ENCODE results near the gene CRACR2B.

Gene CRACR2B

DNA sequence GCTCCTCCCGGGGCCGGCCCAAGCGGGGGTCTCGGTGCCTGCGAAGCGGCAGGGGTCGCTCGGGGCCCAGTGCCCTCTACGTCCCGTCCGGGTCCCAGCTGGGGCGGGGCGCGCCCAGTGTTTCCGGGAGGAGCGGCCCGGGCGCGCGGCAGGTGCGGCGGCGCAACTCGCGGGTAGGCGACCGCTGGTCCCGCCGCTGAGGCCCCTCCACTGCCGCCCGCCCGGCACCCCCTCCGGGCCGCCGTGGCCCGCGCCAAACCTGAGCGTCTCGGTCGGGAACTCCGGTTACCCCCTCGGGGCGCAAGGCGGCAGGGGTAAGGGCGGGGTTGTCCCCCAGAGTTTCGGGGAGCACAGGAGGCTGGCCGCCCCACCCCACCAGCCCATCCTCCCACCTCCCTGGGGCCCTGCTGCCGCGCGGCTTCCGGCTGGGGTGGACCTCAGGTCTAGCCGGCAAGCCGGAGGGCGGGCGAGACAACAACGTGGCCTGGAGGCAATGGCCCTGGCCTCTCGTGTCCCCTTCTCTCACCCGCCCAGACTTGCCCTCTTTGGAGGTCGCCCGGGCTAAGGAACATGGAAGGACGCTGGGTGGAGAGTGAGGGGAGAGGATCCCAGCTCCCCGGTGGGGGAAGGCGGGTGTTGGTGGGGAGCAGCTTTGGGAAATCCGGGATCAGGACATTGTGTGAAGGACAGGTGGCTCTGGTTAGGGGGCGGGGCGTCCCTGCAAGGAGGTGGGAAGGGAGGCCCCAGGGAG lies 398 bp upstream of the CRACR2B start:
- no peak for DNase-seq (ENCODE audit: low spot score)

DNA sequence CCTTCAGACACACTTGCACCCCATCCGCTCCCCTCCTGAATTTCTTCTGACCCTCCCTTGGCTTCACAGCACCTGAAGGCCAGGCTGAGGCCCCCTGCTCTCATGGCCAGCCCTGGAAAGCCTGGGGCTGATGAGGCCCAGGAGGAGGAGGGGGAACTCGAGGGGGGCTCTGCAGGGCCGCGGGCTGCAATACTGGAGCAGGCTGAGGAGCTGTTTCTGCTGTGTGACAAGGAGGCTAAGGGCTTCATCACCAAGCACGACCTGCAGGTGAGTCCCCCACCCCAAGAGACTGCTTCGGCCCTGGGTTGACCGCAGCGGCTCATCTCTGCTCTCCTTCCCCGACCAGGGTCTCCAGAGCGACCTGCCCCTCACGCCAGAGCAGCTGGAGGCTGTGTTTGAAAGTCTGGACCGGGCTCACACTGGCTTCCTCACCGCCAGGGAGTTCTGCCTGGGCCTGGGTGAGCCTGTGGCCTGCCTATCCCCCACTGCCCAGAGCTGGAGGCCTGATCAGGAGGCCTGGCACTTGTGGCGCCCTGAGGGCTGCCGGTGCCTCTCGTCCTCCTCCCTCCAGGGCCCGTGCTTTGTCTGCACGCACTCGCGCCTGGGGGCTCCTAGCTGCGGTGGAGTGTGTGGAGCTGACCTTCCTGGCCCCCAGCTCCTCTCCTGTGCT lies 922 bp downstream of the CRACR2B start:
- no peak for DNase-seq (ENCODE audit: low spot score)

DNA sequence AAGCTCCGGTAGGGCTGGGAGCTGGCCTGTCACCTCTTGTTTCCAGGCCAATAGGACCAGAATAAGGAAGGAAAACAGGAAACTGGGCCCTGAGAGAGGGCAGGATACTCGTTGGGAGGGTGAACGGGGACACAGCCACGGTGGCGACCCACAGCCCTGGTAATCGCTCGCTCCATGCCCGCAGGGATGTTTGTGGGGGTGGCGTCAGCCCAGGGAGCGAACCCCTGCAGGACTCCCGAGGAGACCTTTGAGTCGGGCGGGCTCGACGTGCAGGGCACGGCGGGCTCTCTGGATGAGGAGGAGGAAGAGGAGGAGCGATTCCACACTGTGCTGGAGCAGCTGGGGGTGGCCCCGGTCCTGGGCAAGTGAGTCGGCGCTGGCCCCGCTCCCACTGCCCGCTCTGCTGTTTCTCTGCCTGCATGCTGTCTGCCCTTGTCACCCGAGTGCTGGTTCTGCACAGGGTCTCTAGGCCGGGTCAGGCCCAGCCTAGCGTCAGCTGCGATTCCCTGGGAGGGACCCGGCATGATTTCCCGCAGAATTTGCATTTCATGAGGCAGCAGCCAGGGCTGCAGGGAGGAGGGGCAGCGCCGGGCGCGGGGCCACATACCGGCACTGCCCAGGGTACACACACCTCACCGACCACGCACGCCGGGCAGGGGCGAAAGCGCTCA lies 1.6 kb downstream of the CRACR2B start:
- no peak for DNase-seq (ENCODE audit: low spot score)

DNA sequence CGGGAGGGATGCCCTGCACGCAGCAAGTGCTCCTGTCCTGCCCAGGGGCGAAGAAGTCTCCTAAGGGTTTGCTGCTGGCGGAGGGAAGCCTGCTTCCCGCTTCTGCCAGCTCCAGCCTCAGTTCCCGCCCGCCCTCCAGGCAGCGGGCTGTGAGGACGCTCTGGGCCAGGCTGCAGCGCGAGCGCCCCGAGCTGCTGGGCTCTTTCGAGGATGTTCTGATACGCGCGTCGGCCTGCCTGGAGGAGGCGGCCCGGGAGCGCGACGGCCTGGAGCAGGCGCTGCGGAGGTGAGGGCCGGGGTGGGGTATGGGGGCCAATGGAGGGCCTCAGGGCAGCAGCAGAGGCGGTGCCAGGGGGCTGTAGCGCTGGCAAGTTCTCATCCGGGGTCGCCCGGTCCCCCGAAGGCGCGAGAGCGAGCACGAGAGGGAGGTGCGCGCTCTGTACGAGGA lies 2.2 kb downstream of the CRACR2B start:
- no peak for DNase-seq (ENCODE audit: low spot score)

DNA sequence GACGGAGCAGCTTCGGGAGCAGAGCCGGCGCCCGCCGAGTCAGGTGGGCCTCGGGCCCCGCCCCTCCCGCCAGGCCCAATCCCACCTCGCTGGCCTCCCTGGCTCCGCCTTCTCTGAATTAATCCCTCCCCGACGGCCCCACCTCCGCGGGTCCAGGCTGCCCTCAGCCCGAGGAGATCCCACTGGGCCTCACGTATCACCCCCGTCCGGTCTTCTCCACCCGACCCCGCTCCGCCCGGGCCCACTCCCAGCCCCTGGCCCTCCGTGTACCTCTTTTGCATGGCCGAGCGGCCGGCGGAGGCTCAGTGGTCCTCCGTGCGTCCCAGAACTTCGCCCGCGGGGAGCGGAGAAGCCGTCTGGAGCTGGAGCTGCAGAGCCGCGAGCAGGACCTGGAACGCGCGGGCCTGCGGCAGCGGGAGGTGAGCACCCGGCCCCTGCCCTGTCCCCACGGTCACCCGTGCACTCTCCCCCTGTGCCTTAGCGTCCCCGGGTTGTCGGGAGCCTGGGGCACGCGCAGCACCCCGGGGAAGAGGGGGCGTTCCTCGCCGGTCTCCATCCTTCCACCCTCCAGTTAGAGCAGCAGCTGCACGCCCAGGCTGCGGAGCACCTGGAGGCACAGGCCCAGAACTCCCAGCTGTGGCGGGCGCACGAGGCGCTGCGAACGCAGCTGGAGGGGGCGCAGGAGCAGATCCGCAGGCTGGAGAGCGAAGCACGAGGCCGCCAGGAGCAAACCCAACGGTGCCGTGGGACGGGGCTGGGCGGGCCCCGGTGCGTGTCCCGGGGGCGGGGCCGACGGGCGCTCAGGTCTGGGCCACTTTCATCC lies 2.8 kb downstream of the CRACR2B start:
- peak; percentile 55 for DNase-seq (ENCODE audit: low spot score)

DNA sequence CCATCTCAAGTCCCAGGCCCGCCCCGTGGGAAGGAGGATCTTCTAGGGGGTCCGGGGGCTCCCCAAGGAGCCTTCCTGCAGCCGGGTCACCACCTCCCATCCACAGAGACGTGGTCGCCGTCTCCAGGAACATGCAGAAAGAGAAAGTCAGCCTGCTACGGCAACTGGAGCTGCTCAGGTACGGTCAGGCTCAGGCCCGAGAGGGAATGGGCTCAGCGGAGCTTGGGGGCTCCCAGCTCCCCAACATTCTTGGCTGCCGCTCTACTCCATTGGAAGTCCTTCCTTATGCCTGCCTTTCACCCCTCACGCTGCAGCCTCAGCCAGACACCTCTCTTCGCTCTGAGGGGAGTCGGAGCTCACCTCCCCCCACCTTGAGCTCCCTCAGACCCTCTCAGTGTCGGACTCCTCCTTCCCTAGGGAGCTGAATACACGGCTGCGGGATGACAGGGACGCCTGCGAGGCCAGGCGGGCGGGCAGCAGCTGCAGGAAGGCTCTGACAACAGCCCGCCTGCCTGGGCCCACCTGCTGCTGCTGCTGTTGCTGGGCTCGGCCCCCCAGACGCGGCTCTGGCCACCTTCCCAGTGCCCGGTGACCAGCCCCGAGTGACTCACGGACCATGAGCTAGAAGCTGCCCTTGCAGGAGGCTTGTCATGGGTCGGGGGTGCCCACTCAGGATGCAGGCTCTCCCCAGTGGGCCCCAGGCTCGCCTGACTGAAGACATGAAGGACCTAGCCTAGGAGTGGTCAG lies 3.6 kb downstream of the CRACR2B start:
- DNase-seq (ENCODE audit: low spot score): no peak

DNA sequence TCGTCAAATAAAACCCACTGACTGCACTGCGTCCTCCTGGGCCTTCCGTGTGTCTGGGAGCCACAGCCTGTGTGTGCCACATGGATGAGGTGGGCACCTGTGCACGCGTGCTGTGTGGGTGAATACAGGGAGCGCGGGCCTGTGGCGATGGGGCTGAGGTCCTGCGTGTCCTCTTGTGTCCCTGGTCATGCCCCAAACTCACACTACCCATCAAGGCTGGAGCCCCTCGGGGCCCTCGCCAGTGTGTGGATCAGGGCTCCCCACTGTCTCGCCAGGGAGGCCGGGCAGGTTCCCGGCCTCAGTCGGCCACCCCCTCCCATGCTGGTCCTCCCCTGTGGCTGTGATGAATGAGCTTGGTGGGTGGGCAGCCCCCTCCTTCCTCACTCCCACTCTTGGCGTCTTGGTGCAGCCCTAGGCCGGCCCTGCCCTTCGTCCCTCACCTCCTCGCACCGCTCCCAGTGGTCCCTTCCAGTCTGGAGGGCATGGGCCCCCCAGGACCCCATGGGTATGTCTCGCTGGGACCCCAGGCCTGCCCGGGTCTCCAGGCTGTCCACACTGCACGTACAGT lies 4.3 kb downstream of the CRACR2B start:
- no peak for DNase-seq (ENCODE audit: low spot score)

DNA sequence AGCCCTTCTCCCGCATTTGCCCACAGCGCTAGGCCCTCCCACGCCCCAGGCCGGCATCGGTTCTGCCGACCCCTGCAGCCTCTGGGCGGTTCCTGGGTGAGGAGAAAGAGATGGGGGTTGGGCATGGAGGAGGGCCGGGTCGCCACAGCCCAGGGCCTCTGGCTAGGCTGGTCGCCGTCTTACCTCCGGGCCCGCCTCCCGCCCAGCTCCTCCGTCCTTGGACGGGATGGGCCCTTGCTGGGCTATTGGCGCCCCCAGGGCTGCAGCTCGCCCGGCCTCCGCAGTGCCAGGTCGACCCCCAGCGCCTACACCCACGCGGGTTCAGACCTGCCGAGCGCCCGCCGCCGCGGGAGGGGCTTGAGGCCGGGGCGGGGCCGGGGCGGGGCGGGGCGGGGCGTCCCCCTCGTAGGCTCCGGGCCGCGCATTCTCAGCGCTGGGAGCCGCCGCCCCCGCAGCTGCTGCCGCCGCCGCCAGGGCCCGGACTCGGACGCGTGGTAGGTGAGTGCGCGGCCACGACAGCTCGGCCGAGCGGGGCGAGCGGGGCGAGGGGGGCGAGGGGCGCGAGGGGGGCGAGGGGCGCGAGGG lies 4.9 kb downstream of the CRACR2B start, which contains the start of gene CD151:
CD151 (plus strand) TSS at position 424 of the 585 bp plus-strand sequence. CDS start 3,118 bp downstream, outside the sequence.
- DNase-seq (ENCODE audit: low spot score): peak; percentile 39

DNA sequence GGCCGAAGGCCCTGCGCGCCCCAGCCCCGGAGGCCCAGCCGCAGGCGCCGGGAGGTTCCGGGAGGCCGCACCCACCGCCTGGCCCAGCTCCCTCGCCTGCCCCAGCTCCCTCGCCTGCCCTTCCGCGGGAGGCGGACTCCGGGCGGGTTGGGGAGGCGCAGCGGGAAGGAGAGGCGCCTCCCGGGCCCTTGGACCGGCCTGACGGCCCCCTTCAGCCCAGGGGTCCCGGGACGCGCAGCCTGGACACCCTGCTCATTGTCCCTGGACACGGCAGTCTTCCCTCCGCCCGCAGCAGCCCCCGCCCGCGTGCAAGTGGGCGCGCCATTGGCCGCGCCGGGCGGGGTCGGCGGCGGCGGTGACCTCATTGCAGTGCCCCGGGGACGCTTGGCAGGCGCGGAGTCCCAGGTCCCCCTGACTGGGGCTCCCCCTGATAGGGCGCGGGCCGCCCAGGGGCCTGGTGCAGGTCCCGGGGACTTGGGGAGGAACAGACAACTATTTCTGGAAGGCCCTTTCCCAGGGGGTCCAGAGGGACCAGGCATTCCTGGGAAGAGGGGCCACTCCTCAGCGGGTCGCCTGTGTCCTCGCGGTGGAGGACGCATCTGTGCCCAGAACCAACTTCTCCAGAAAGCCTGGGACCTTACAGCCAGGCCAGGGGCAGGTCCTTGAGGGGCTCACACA lies 5.5 kb downstream of the CRACR2B start:
- DNase-seq (ENCODE audit: low spot score): no peak

DNA sequence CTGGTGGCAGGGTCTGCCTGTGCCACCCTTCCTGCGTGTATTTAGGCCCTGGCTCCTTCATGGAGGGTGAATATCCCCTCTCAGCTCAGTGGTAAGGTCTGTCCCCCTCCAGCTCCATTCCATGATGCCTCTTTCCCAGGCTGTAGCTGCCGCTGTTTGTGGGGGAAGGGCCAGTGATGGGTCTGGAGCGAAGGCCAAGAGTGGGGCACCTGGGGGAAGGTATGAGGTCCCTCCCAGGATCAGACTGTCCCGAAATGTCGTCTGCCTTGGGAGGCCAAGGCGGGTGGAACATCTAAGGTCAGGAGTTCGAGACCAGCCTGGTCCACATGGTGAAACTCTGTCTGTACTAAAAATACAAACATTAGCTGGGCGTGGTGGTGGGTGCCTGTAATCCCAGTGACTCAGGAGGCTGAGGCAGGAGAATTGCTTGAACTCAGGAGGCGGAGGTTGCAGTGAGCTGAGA lies 6.2 kb downstream of the CRACR2B start:
- no peak for DNase-seq (ENCODE audit: low spot score)

DNA sequence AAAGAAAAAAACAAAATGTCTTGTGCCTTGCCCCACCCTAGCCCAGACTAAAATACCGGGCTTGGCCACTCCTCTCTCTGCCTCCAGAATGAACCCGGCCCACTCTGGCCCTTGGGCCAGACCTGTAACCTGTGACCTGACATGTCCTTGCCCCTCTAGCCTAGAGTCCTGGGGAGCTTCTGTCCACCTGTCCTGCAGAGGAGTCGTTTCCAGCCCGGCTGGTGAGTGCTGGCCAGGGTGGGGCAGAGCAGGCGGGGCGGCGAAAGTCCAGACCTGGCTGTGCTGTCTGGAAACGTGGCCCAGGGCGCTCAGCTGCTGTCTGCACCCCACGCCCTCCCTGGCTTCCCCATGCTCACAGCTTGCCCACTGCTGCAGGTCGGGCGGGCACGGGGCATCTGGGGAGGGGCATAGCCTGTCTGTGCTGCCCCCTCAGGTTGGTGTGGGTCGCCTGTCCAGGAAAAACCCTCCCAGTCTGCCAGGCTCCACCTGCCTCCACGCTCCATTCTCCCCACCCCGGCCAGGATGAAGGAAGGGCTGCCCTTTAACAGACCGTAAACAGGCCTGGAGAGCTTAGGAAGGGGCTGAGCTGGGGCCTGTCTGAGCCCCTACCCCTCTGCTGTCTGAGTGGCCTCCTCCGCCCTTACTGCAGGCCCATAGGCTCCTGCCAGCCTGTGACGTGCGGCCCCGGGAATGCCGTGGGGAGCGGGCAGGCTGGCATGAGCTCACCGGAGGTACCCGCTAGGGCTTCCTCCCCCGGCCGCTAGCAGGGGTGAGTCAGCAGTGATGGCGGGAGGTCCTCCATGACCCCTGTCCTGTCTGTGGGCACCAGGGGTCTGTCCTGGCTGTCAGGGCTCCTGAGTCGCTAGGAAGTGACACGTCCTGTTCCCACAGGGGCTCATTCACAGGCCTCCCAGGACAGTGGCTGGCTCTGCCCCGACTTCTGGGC lies 6.9 kb downstream of the CRACR2B start:
- DNase-seq (ENCODE audit: low spot score): no peak

DNA sequence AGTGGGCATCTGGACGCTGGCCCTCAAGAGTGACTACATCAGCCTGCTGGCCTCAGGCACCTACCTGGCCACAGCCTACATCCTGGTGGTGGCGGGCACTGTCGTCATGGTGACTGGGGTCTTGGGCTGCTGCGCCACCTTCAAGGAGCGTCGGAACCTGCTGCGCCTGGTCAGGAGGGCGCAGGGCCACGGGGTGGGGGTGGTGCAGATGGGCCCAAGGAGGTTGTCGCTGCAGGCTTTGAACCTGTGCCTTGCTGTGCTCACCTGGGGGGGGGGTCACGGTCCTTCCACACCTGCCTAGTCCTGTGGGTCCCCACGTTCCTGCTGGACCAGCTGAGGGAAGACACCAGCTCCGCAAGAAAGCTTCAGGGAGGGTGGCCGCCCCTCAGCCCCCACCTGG lies 8.6 kb downstream of the CRACR2B start:
- DNase-seq (ENCODE audit: low spot score): no peak

DNA sequence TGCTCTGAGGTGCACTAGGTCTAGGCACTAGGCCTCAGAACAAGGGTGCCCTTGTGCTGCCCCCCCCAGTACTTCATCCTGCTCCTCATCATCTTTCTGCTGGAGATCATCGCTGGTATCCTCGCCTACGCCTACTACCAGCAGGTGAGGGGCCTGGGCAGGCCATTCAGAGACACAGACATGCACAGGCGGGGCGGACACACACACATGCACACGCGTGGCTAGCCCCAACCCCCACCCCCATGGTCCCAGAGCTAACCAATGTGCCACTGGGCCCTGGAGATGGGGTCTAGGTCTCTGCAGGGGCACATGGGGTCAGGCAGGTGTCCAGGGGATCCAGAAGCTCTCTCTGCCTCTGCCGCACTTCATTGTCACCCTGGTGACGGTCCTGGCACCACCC lies 9.0 kb downstream of the CRACR2B start:
- no peak for DNase-seq (ENCODE audit: low spot score)

DNA sequence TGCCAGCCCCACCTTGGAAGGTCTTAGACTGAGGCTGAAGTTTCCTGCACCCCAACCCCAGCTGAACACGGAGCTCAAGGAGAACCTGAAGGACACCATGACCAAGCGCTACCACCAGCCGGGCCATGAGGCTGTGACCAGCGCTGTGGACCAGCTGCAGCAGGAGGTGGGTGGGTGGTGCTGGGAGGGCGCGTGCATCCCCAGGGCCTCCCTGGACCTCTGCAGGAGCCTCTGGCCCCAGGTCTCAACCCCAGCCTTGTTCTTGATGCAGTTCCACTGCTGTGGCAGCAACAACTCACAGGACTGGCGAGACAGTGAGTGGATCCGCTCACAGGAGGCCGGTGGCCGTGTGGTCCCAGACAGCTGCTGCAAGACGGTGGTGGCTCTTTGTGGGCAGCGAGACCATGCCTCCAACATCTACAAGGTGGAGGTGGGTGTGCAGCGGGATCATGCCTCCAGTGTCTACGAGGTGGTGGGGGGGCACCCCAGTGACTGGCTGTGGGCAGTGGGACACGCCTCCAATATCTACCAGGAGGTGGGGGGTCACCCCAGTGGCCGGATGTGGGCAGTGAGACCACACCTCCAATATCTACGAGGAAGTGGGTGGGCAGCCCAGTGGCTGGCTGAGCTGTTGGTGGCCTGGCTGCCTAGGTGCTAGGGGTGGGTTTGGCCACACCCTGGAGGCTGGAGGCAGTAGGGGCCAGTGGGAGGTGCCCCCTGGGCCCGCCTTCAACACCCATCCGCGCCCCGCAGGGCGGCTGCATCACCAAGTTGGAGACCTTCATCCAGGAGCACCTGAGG lies 9.7 kb downstream of the CRACR2B start:
- no peak for DNase-seq (ENCODE audit: low spot score)

DNA sequence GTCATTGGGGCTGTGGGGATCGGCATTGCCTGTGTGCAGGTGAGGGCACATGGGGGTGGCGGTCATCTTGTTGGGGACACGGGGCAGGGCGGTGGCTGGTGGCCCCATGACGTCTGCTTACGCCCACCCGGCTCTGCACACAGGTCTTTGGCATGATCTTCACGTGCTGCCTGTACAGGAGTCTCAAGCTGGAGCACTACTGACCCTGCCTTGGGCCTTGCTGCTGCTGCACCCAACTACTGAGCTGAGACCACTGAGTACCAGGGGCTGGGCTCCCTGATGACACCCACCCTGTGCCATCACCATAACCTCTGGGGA lies 10.2 kb downstream of the CRACR2B start:
- DNase-seq (ENCODE audit: low spot score): no peak

DNA sequence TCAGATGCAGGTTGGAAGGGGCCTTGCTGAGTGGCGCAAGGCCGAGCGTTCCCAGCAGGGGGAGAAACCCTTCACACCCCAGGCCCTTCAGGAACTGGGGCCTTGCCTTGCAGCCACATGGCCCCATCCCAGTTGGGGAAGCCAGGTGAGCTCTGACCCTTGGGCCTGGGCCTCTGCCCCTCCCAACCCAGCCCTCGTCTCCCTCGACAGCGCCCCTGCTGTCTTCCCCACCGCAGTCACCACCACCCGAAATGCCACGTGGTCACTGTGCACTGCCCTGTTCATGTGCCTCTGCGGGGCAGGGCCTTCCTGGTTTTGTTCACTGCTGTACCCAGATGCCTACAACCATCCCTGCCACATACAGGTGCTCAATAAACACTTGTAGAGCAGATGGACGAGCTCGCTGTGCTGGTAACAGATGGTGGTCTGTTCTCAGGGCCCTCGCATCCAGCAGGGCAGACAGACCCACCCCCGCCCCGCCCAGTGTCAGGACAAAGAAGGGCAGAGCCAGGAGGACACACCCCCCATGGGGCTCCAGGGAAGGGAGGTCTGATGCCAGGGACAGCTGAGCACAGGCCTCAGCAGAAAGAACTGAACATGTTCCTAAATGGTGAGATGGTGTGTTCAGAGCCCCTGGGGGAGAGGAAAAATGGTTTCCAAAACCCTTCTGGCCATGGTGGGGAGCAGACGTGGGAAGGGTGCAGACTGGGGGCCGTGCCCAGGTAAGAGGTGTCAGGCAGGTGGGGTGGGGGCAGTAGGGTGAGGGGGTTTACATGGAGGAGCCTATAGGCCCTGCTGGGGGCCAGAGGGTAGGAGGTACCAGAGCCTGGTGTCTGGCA lies 10.9 kb downstream of the CRACR2B start:
- no peak for DNase-seq (ENCODE audit: low spot score)

DNA sequence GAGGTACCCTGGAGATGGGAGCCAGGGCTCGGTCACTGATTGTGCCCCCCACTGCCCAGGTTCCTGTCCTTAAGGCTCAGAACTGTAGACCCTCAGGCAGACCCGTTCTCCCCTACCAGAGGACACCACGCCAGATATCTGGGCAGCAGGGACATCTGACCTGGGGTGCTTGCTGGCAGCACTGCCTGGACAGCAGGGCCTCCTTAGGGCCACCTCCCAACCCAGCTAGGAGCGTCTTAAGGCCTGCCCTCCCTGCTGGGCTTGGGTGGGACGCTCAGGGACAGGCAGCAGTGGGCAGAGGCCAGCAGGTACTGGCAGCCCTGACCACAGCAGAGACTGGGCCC lies 11.5 kb downstream of the CRACR2B start:
- no peak for DNase-seq (ENCODE audit: low spot score)
